Muscle layer of colon (tissue), 2 donors: ENCODE measurements around the gene FUT6.

ENCODE experiments used
- H3K27ac ChIP-seq: one replicate; pipeline ENCODE4 v1.7.0; 2013; ENCODE audit warnings: low read depth, mild to moderate bottlenecking, low read length, moderate library complexity
- H3K27me3 ChIP-seq, 2 donors: one replicate each; pipeline ENCODE4 v1.7.0; 2013; ENCODE audit warnings: low read length in 2 of 2, mild to moderate bottlenecking in 2 of 2; ENCODE audit not compliant: insufficient read depth in 2 of 2, control insufficient read depth in 1 of 2
- H3K36me3 ChIP-seq: one replicate; pipeline ENCODE4 v1.7.0; 2013; ENCODE audit warnings: mild to moderate bottlenecking, low read length; ENCODE audit not compliant: insufficient read depth
- H3K4me1 ChIP-seq: one replicate; pipeline ENCODE4 v1.7.0; 2013; ENCODE audit warnings: mild to moderate bottlenecking, low read length; ENCODE audit not compliant: insufficient read depth
- H3K4me3 ChIP-seq, 2 donors: one replicate each; pipeline ENCODE4 v1.7.0; 2013; ENCODE audit warnings: low read length in 2 of 2, low read depth in 1 of 2, mild to moderate bottlenecking in 1 of 2, moderate library complexity in 1 of 2
- H3K9ac ChIP-seq: one replicate; pipeline ENCODE4 v1.7.0; 2013; ENCODE audit warnings: low read length
- H3K9me3 ChIP-seq: one replicate; pipeline ENCODE4 v1.7.0; 2013; ENCODE audit warnings: mild to moderate bottlenecking, low read length
- donor health status: abdominal sarcoma.
- donor health status: Adenocarcinoma of cecum.

The FUT6 gene

GRCh38 chr19:5823579-5824281, 15.8 kb downstream of the FUT6 start:
- Histone ChIP-seq H3K27me3 (peaks cover 0 to under 1% of the 10 kb centered on the region in 2 donors), H3K36me3 (no peaks in the 10 kb centered on the region), H3K9me3 (no peaks in the 10 kb centered on the region), H3K27ac (no peak overlapping the region), H3K9ac (no peak overlapping the region), H3K4me1 (peaks cover 27% of the 10 kb centered on the region), H3K4me3 (no peak overlapping the region)

GRCh38 chr19:5822181-5822844, 17.2 kb downstream of the FUT6 start:
- Histone ChIP-seq H3K9me3 (no peaks in the 10 kb centered on the region), H3K4me3 (no peak overlapping the region), H3K27me3 (no peaks in the 10 kb centered on the region), H3K9ac (no peak overlapping the region), H3K36me3 (no peaks in the 10 kb centered on the region), H3K27ac (no peak overlapping the region), H3K4me1 (peaks cover 22% of the 10 kb centered on the region)

DNA sequence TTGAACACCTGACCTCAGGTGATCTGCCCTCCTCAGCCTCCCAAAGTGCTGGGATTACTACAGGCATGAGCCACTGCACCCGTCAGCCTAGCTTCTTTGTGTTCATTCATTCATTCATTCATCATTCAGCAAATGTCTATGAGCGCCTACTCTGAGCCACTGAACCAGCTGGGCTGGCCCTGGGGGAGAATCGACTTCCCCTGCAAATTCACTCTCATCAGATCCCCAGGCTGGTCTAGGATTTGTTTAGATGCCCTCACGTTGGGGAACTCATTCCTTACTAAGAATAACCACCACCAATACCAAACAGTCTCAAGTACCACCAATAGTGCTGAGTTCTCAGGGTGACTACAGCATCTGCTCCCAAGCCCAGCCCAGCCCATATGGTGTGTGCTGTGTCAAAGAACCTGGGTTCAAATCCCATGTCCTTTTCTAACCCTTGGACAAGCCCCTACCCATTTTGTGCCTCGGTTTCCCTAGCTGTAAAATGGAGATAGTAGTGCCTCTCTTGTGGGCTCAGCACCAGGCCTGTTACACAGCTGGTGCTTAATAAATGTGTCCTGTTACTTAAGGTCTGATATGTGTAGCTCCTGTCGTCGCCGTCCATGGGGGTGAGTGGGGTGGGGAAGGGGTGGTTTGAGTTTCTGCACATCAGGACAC, 17.9 kb downstream of the FUT6 start:
- H3K27ac ChIP-seq, result no peak overlapping the region
- no peaks in the 10 kb centered on the region for H3K9me3 ChIP-seq
- no peaks in the 10 kb centered on the region for H3K27me3 ChIP-seq
- no peaks in the 10 kb centered on the region for H3K36me3 ChIP-seq
- peaks cover 16% of the 10 kb centered on the region for H3K4me1 ChIP-seq
- no peak overlapping the region for H3K4me3 ChIP-seq
- H3K9ac ChIP-seq, result no peak overlapping the region

GRCh38 chr19:5820785-5821184, 18.7 kb downstream of the FUT6 start:
- Histone ChIP-seq H3K9me3 (no peaks in the 10 kb centered on the region), H3K9ac (no peak overlapping the region), H3K36me3 (no peaks in the 10 kb centered on the region), H3K27ac (no peak overlapping the region), H3K4me3 (no peak overlapping the region), H3K27me3 (no peaks in the 10 kb centered on the region), H3K4me1 (peaks cover 11% of the 10 kb centered on the region)

DNA sequence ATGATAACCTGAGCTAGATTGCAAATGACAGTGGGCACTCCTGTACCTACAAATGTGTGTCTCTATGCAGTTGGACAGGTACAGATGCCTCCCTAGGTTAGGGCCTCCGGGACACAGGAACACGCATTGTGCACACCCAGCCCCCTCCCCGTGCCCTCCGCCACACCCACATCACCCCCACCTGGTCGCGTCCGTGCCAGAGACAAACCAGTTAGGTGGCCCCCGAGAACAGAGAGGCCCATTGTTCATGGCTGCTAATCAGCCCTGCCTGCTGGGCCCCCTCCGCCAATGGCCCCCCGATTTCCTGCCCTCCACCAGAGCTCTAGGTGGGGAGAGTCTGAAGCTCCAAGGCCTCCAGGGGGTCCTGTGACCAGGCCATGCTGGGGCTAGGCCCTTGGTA, 20.9 kb downstream of the FUT6 start:
- Histone ChIP-seq H3K4me1 (peaks cover 11% of the 10 kb centered on the region), H3K36me3 (no peaks in the 10 kb centered on the region), H3K9ac (no peak overlapping the region), H3K4me3 (no peak overlapping the region), H3K27me3 (no peaks in the 10 kb centered on the region), H3K27ac (no peak overlapping the region), H3K9me3 (no peaks in the 10 kb centered on the region)

GRCh38 chr19:5817218-5817617, 22.3 kb downstream of the FUT6 start:
- Histone ChIP-seq H3K27me3 (no peaks in the 10 kb centered on the region), H3K4me1 (peaks cover 7% of the 10 kb centered on the region), H3K36me3 (no peaks in the 10 kb centered on the region), H3K9ac (no peak overlapping the region), H3K27ac (no peak overlapping the region), H3K9me3 (no peaks in the 10 kb centered on the region), H3K4me3 (no peak overlapping the region)

DNA sequence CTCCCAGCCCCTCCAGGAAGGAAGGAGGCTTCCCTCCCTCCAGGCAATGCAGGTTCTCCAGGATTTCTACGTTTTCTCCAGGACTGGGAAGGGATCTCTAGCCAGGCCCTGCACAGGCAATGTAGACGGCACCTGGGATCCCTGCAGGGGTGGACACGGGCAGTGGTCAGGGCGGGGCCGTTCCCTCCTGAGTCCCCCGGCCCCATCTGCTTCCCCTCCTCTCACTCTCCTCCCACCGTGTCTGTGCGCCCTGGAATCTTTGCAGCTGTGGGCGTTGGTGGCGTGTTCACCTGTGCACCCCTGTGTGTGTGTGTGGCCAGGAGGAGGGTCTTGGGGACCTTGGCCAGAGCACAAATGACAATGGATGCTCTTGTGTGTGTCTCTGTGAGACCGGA, 24.7 kb downstream of the FUT6 start:
- H3K27ac ChIP-seq, result no peak overlapping the region

DNA sequence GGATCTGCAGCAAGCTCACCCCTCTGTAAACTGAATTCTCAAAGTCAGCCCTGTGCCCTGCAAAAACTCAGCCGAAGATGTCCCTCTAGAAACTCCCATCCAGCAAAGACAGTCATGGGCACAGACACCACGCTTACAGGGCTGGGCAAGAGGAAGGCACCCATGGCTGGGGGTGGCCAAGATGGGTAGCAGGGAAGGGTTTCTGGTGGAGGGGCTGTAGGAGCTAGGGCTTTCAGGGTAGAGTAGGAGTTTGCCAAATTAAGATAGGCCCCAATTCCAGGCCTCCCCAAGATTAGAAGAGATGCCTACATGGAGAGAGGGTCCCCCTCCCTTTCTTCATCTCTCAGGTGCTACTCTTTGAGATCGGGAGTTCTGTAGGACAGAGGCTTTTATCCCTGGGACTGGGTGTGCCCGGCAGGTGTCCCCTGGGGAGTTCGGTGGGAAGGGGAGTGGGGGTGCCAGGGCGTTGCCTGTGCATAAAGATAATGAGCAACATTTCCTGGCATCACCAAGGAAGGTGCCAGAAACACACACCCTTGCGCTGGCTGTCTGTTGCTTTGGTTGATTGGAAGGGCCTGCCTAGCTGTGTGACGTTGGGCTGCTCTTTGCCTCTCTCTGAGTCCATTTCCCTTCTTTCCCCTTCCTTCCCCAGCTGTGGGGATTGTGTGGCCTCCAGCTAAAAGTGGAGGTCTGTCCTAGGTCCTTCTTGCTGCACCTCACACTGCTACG, 25.2 kb downstream of the FUT6 start:
- no peaks in the 10 kb centered on the region for H3K27me3 ChIP-seq
- H3K4me3 ChIP-seq, result no peak overlapping the region
- no peaks in the 10 kb centered on the region for H3K4me1 ChIP-seq
- no peaks in the 10 kb centered on the region for H3K9me3 ChIP-seq
- H3K27ac ChIP-seq, result no peak overlapping the region
- no peaks in the 10 kb centered on the region for H3K36me3 ChIP-seq
- H3K9ac ChIP-seq, result no peak overlapping the region

More for the DNA sequence above, 24.7 kb downstream of the FUT6 start:
- H3K4me1 ChIP-seq, result no peaks in the 10 kb centered on the region
- no peak overlapping the region for H3K4me3 ChIP-seq
- no peaks in the 10 kb centered on the region for H3K27me3 ChIP-seq
- H3K36me3 ChIP-seq, result no peaks in the 10 kb centered on the region
- H3K9me3 ChIP-seq, result no peaks in the 10 kb centered on the region
- no peak overlapping the region for H3K9ac ChIP-seq

DNA sequence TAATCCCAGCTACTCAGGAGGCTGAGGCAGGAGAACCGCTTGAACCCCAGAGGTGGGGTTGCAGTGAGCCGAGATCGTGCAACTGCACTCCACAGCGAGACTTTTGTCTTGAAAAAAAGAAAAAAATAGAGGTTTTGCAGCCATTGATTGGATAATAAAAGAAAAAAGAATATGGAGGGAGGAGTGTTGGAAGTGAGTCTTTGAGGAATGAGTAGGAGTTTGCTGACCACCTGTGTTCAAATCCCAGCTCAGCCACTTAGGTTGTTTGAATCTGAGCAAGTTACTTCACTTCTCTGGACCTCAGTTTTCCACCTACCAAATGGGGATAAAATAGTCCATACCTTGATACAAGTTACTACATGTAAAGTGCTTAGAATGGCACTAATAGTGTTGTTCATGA, 28.4 kb downstream of the FUT6 start:
- no peaks in the 10 kb centered on the region for H3K4me1 ChIP-seq
- H3K9ac ChIP-seq, result no peak overlapping the region
- no peak overlapping the region for H3K27ac ChIP-seq
- H3K4me3 ChIP-seq, result no peak overlapping the region
- no peaks in the 10 kb centered on the region for H3K9me3 ChIP-seq
- H3K36me3 ChIP-seq, result no peaks in the 10 kb centered on the region
- H3K27me3 ChIP-seq, result no peaks in the 10 kb centered on the region

- Histone ChIP-seq H3K4me3 (no peak overlapping the region), H3K9me3 (no peaks in the 10 kb centered on the region), H3K9ac (no peak overlapping the region), H3K27ac (no peak overlapping the region), H3K4me1 (no peaks in the 10 kb centered on the region), H3K27me3 (peaks cover 0 to under 1% of the 10 kb centered on the region in 2 donors), H3K36me3 (no peaks in the 10 kb centered on the region)
Measured at GRCh38 chr19:5809469-5809868, 30.0 kb downstream of the FUT6 start.

- H3K4me1 ChIP-seq, result no peaks in the 10 kb centered on the region
- peaks cover 0 to 5% of the 10 kb centered on the region in 2 donors for H3K27me3 ChIP-seq
- H3K9ac ChIP-seq, result no peak overlapping the region
- no peak overlapping the region for H3K27ac ChIP-seq
- H3K36me3 ChIP-seq, result no peaks in the 10 kb centered on the region
- no peak overlapping the region for H3K4me3 ChIP-seq
- H3K9me3 ChIP-seq, result no peaks in the 10 kb centered on the region
Measured at GRCh38 chr19:5809053-5809452, 30.4 kb downstream of the FUT6 start.
